GM06990 (cell line): Measurements from ENCODE around the gene PARP9.

Source experiments
- DNase-seq: peaks from one replicate; pipeline ENCODE4 v3.0.0-alpha.2; 2011; ENCODE audit not compliant: insufficient read length; ENCODE audit errors: extremely low read depth
- H3K27me3 ChIP-seq: replicated peaks from 2 replicates; pipeline ENCODE4 v1.6.0; 2011; ENCODE audit warnings: low read length; ENCODE audit not compliant: control insufficient read depth, insufficient read depth
- H3K36me3 ChIP-seq: 2 replicates; pipeline ENCODE4 v1.5.1; 2011; ENCODE audit warnings: low read length; ENCODE audit not compliant: control insufficient read depth, insufficient read depth
- H3K4me3 ChIP-seq: replicated peaks from 2 replicates; pipeline ENCODE4 v1.5.1; 2011; ENCODE audit warnings: low read depth, mild to moderate bottlenecking, control low read depth, low read length
- CTCF ChIP-seq: IDR thresholded peaks from 2 replicates; pipeline ENCODE4 v1.5.1; 2011; ENCODE audit warnings: low read length, control low read depth, mild to moderate bottlenecking, inconsistent platforms; ENCODE audit not compliant: insufficient read depth, poor library complexity, severe bottlenecking

The PARP9 gene

GRCh38 chr3:122548076-122548475, 16.0 kb downstream of the PARP9 start:
- H3K36me3 ChIP-seq, result peaks cover 2% of the 10 kb centered on the region; the same call in 1 of the 2 replicates
- H3K4me3 ChIP-seq, result no peak overlapping the region
- DNase-seq, result no peak
- TF ChIP-seq CTCF, result no peak
- H3K27me3 ChIP-seq, result no peaks in the 10 kb centered on the region

- Histone ChIP-seq H3K36me3 (peaks cover 2% of the 10 kb centered on the region; the same call in 1 of the 2 replicates), H3K27me3 (no peaks in the 10 kb centered on the region), H3K4me3 (no peak overlapping the region)
- DNase-seq, result no peak
- TF ChIP-seq CTCF, result no peak
These were observed 17.9 kb downstream of the PARP9 start for GRCh38 chr3:122546151-122546550.

GRCh38 chr3:122538956-122539490, 25.1 kb downstream of the PARP9 start:
- DNase-seq, result no peak
- Histone ChIP-seq H3K27me3 (no peaks in the 10 kb centered on the region), H3K4me3 (no peak overlapping the region), H3K36me3 (peaks cover 2% of the 10 kb centered on the region; the same call in 1 of the 2 replicates)
- TF ChIP-seq CTCF, result no peak

GRCh38 chr3:122536632-122537001, 27.5 kb downstream of the PARP9 start:
- Histone ChIP-seq H3K36me3 (peaks cover 4% of the 10 kb centered on the region), H3K4me3 (no peak overlapping the region), H3K27me3 (no peaks in the 10 kb centered on the region)
- TF ChIP-seq CTCF, result no peak
- DNase-seq, result no peak

- Histone ChIP-seq H3K36me3 (peaks cover 2% of the 10 kb centered on the region), H3K27me3 (no peaks in the 10 kb centered on the region), H3K4me3 (no peak overlapping the region)
- no peak for DNase-seq
- no peak for TF ChIP-seq CTCF
These were observed 28.0 kb downstream of the PARP9 start for GRCh38 chr3:122535964-122536631.
